GM23338 (cell line): ENCODE results near the gene NDUFAF5.

Source experiments
- CTCF ChIP-seq, 2 experiments: fragments of 200-600 bp in 1 of 2; sonication (generic) in 1 of 2; conservative IDR thresholded peaks; 2 replicates each; pipeline versions ENCODE4 v1.5.1 to v1.6.1; 2016 to 2017; ENCODE audit warnings: antibody characterized with exemption in 2 of 2, low read depth in 2 of 2, mild to moderate bottlenecking in 2 of 2, moderate library complexity in 1 of 2
- EZH2 ChIP-seq: fragments of 200-600 bp; sonication (generic); IDR thresholded peaks from one replicate; pipeline ENCODE4 v1.8.0; 2017; ENCODE audit warnings: antibody characterized with exemption, mild to moderate bottlenecking, low read depth; ENCODE audit not compliant: unreplicated experiment
- EZH2phosphoT487 ChIP-seq: fragments of 200-600 bp; sonication (generic); IDR thresholded peaks from one replicate; pipeline ENCODE4 v1.8.1; 2018; ENCODE audit warnings: antibody characterized with exemption; ENCODE audit not compliant: unreplicated experiment
- POLR2AphosphoS5 ChIP-seq: IDR thresholded peaks from 2 replicates; pipeline ENCODE4 v1.6.1; 2016; ENCODE audit warnings: antibody characterized with exemption, low read depth
- STAT1 ChIP-seq: IDR thresholded peaks from one replicate; pipeline ENCODE4 v1.6.1; 2016; ENCODE audit warnings: antibody characterized with exemption; ENCODE audit not compliant: unreplicated experiment

GRCh38 chr20:13870170-13870748 is 85.4 kb downstream of the NDUFAF5 start:
- TF ChIP-seq EZH2 (no peak), CTCF (conservative IDR thresholded peaks at IDR 0.05; ENCODE audit: low read depth in 2 of 2) (peak; percentile 52 to 61), EZH2phosphoT487 (no peak), STAT1 (no peak), POLR2AphosphoS5 (no peak)
